OCI-LY3 (cell line): ENCODE measurements around the gene ZNF197.

Source experiments
- EZH2phosphoT487 ChIP-seq: fragments of 200-600 bp; shearing (Covaris generic); IDR thresholded peaks from 2 replicates; pipeline ENCODE4 v1.6.1; 2018; ENCODE audit warnings: antibody characterized with exemption, mixed run types, low read depth
- TF ChIP-seq, protein P1 (sequence below): fragments of 200-600, 300-600 bp; sonication (generic); IDR thresholded peaks from 2 replicates; pipeline ENCODE4 v1.5.1; 2014; ENCODE audit warnings: antibody characterized with exemption, low read length, low read depth

DNA sequence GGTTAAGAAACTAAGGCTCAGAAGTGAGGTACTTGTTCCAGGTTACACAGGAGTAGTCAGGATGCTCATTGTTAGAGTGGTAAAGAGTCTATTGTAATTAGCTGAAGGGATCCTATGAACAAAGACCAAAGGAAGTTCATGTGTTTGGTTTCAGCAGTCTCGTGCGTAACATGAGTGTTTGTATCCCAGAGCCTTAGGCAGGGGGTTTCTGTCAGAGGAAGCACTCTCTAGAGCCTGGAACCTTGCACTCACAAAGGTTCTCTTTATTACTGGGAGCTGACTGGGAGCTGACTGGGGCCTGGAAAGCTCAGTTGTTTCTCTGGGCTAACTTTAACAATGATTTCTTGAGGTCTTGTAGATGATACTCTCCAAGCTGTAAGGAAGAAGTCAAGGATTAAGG, 3.9 kb downstream of the ZNF197 start:
- no peak for TF ChIP-seq EZH2phosphoT487
- TF ChIP-seq, protein P1, sequence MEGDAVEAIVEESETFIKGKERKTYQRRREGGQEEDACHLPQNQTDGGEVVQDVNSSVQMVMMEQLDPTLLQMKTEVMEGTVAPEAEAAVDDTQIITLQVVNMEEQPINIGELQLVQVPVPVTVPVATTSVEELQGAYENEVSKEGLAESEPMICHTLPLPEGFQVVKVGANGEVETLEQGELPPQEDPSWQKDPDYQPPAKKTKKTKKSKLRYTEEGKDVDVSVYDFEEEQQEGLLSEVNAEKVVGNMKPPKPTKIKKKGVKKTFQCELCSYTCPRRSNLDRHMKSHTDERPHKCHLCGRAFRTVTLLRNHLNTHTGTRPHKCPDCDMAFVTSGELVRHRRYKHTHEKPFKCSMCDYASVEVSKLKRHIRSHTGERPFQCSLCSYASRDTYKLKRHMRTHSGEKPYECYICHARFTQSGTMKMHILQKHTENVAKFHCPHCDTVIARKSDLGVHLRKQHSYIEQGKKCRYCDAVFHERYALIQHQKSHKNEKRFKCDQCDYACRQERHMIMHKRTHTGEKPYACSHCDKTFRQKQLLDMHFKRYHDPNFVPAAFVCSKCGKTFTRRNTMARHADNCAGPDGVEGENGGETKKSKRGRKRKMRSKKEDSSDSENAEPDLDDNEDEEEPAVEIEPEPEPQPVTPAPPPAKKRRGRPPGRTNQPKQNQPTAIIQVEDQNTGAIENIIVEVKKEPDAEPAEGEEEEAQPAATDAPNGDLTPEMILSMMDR: no peak
